SH-SY5Y (cell line): ENCODE results near the gene ZNF835.

Experiments used
- GATA2 ChIP-seq: IDR thresholded peaks from 2 replicates; pipeline ENCODE4 v1.6.1; 2011; ENCODE audit warnings: mild to moderate bottlenecking, low read depth, low read length
- GATA3 ChIP-seq: IDR thresholded peaks from 2 replicates; pipeline ENCODE4 v1.6.1; 2011; ENCODE audit warnings: low read depth, mild to moderate bottlenecking, low read length, moderate library complexity

DNA sequence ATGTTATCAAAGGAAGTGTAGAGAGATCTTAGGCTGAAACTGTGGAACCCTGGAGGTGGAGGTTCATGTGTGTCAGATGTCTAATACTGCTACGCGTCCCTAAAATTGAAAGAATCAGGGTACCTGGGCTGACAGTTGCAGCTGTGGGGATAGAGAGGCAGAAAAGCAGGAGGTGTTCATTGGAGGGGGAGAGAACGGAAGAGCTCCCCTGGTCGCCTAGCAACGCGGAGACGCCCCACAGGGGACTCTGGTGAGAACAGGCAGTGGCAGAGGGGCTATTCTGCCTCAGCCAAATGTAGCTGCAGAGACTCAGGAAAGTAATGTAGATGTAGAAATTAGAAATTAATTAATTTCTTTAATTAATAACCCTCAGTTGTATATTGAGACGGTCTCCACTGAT, 10.1 kb upstream of the ZNF835 start:
- TF ChIP-seq GATA3 (no peak), GATA2 (no peak)
